HepG2 (cell line): ENCODE data around the gene CNNM2. TPM values are rescaled to one million over a fixed set of nuclear protein-coding genes. Genes with fewer than 3 reads are reported as not detected.

Experiments used
- DNMT1 ChIP-seq: sonication (generic); formaldehyde crosslinking; IDR thresholded peaks from 2 replicates; pipeline ENCODE4 v1.5.1; 2020; ENCODE audit warnings: mild to moderate bottlenecking, missing genetic modification reagents
- DPF2 ChIP-seq: sonication (generic); formaldehyde crosslinking; IDR thresholded peaks from 2 replicates; pipeline ENCODE4 v1.4.0; 2020; ENCODE audit warnings: mild to moderate bottlenecking, low read depth, missing genetic modification reagents, borderline replicate concordance
- EEA1 ChIP-seq: sonication (generic); formaldehyde crosslinking; IDR thresholded peaks from 2 replicates; pipeline ENCODE4 v1.5.1; 2020; ENCODE audit warnings: mild to moderate bottlenecking, missing genetic modification reagents, borderline replicate concordance
- FUBP1 ChIP-seq: sonication (generic); formaldehyde crosslinking; IDR thresholded peaks from 2 replicates; pipeline ENCODE4 v1.5.1; 2020; ENCODE audit warnings: missing genetic modification reagents, mild to moderate bottlenecking, borderline replicate concordance
- HIC2 ChIP-seq: sonication (generic); formaldehyde crosslinking; IDR thresholded peaks from 2 replicates; pipeline ENCODE4 v1.9.0; 2022; ENCODE audit warnings: low read depth, missing genetic modification reagents
- JUNB ChIP-seq: sonication (generic); formaldehyde crosslinking; IDR thresholded peaks from 2 replicates; pipeline ENCODE4 v1.8.0; 2022; ENCODE audit warnings: missing genetic modification reagents, mild to moderate bottlenecking, borderline replicate concordance
- MXI1 ChIP-seq: IDR thresholded peaks from 3 replicates; pipeline ENCODE4 v1.6.1; 2012; ENCODE audit warnings: low read depth, low read length, inconsistent platforms, borderline replicate concordance
- PLSCR1 ChIP-seq: sonication (generic); formaldehyde crosslinking; IDR thresholded peaks from 2 replicates; pipeline ENCODE4 v1.5.0; 2020; ENCODE audit warnings: missing genetic modification reagents, mild to moderate bottlenecking, borderline replicate concordance
- SALL1 ChIP-seq: sonication (generic); formaldehyde crosslinking; IDR thresholded peaks from 2 replicates; pipeline ENCODE4 v1.8.0; 2022; ENCODE audit warnings: mild to moderate bottlenecking, missing genetic modification reagents
- SPEN ChIP-seq: sonication (generic); formaldehyde crosslinking; IDR thresholded peaks from 2 replicates; pipeline ENCODE4 v1.5.1; 2020; ENCODE audit warnings: low read depth, mild to moderate bottlenecking, missing genetic modification reagents
- SRF ChIP-seq: IDR thresholded peaks from 2 replicates; pipeline ENCODE4 v1.6.1; 2011; ENCODE audit warnings: mild to moderate bottlenecking, low read depth, low read length, moderate library complexity
- TBX3 ChIP-seq: fragments of 450-650 bp; IDR thresholded peaks from 2 replicates; pipeline ENCODE4 v1.6.1; 2017; ENCODE audit warnings: antibody characterized with exemption, mild to moderate bottlenecking, inconsistent platforms, borderline replicate concordance
- THAP9 ChIP-seq: sonication (generic); formaldehyde crosslinking; IDR thresholded peaks from 2 replicates; pipeline ENCODE4; 2020; ENCODE audit warnings: missing genetic modification reagents, mild to moderate bottlenecking, borderline replicate concordance
- YEATS2 ChIP-seq: sonication (generic); formaldehyde crosslinking; IDR thresholded peaks from 2 replicates; pipeline ENCODE4 v1.4.0; 2020; ENCODE audit warnings: missing genetic modification reagents, borderline replicate concordance
- ZBTB38 ChIP-seq: sonication (generic); formaldehyde crosslinking; IDR thresholded peaks from 2 replicates; pipeline ENCODE4 v1.5.1; 2020; ENCODE audit warnings: mild to moderate bottlenecking, missing genetic modification reagents
- ZEB1 ChIP-seq: IDR thresholded peaks from 2 replicates; pipeline ENCODE4 v1.6.1; 2012; ENCODE audit warnings: mild to moderate bottlenecking, low read depth, inconsistent platforms; ENCODE audit not compliant: insufficient replicate concordance
- ZNF207 ChIP-seq: fragments of 450-650 bp; IDR thresholded peaks from 2 replicates; pipeline ENCODE4 v1.6.1; 2016; ENCODE audit warnings: antibody characterized with exemption, borderline replicate concordance
- ZNF225 ChIP-seq: sonication (generic); formaldehyde crosslinking; IDR thresholded peaks from 2 replicates; pipeline ENCODE4 v1.4.0; 2020; ENCODE audit warnings: mild to moderate bottlenecking, missing genetic modification reagents
- ZNF652 ChIP-seq: IDR thresholded peaks from 2 replicates; pipeline ENCODE4 v1.6.1; 2016; ENCODE audit warnings: low read depth, borderline replicate concordance
- ZNF678 ChIP-seq: sonication (generic); formaldehyde crosslinking; IDR thresholded peaks from 2 replicates; pipeline ENCODE4 v1.4.0; 2020; ENCODE audit warnings: mild to moderate bottlenecking, missing genetic modification reagents
- ZNF776 ChIP-seq: sonication (generic); formaldehyde crosslinking; IDR thresholded peaks from 2 replicates; pipeline ENCODE4 v1.4.0; 2020; ENCODE audit warnings: mild to moderate bottlenecking, missing genetic modification reagents
- polyA plus RNA-seq, 8 experiments: library from polyadenylated mRNA; depleted of rRNA in 3 of 8; stranded (reverse) in 7 of 8; unstranded in 1 of 8; fragments of >200 nt; fragmentation: Illumina TruSeq in 4 of 8; extraction: Trizol in 4 of 8; gene quantifications; 2 replicates each; pipeline versions ENCODE4 v1.2.1 to v1.2.3, GENCODE V29; 2011 to 2016; ENCODE audit warnings: low read depth in 4 of 8, missing spikeins in 1 of 8, mixed read lengths in 1 of 8; ENCODE audit not compliant: insufficient read depth in 1 of 8
- total RNA-seq, 5 experiments: library from RNA; depleted of rRNA; stranded (reverse); fragments of >200 nt; fragmentation: Illumina TruSeq; extraction: Trizol; gene quantifications; 2 replicates each; pipeline ENCODE4 v1.2.3, GENCODE V29; 2016; ENCODE audit warnings: low read depth in 1 of 5

Gene CNNM2
- total and polyA plus RNA-seq, 2 of the 13 experiments (the other 11 are each of a cell fraction or from before 2014, with no cell fraction given), result 7.1 to 9.0 TPM

GRCh38 chr10:103053659-103054581 lies 135.8 kb downstream of the CNNM2 start (continued):
- TF ChIP-seq HIC2 (CRISPR knock-in tag) (peak; percentile 62; the same call in 1 of the 2 replicates), THAP9 (CRISPR knock-in tag) (peak; percentile 41; the same call in 1 of the 2 replicates), ZNF776 (CRISPR knock-in tag) (no peak), DNMT1 (CRISPR knock-in tag) (no peak), SPEN (CRISPR knock-in tag) (peak; percentile 89), MXI1 (peak; percentile 85; the same call in 2 of the 3 replicates), YEATS2 (CRISPR knock-in tag) (peak; percentile 92; the same call in 1 of the 2 replicates), ZNF678 (CRISPR knock-in tag) (no peak), JUNB (CRISPR knock-in tag) (peak; percentile 23; the same call in 1 of the 2 replicates), ZNF652 (CRISPR knock-in tag) (peak; percentile 57; the same call in 1 of the 2 replicates), SALL1 (peak; percentile 99), TBX3 (no peak), ZEB1 (no peak), DPF2 (CRISPR knock-in tag) (peak; percentile 98), ZNF207 (no peak), PLSCR1 (CRISPR knock-in tag) (no peak), EEA1 (CRISPR knock-in tag) (no peak), FUBP1 (CRISPR knock-in tag) (peak; percentile 67; the same call in 1 of the 2 replicates), ZBTB38 (CRISPR knock-in tag) (peak; percentile 74; the same call in 1 of the 2 replicates), SRF (no peak), ZNF225 (CRISPR knock-in tag) (peak; percentile 43; the same call in 1 of the 2 replicates)
